Cardiac muscle cell (in vitro differentiated cells and primary cell): ENCODE data around the gene CREB1. TPM values are rescaled to one million over a fixed set of nuclear protein-coding genes. Genes with fewer than 3 reads are reported as not detected.
"Not testable (repeated sequence)": the region's sequence is repeated elsewhere in the genome, so short reads cannot be mapped to it uniquely, and the experiment has no call there.

Experiments used
- DNase-seq, 2 donors: peaks; one replicate each; pipeline versions ENCODE4 v3.0.0 to v3.0.0-alpha.2; 2010 to 2017; ENCODE audit warnings: low read depth in 1 of 2, low spot score in 1 of 2
- H3K27ac ChIP-seq: fragments of 200-600 bp; sonication (generic); 2 replicates; pipeline ENCODE4 v1.5.1; 2016
- H3K27me3 ChIP-seq: fragments of 200-600 bp; sonication (generic); 2 replicates; pipeline ENCODE4 v1.6.0; 2016; ENCODE audit warnings: control low read depth
- H3K36me3 ChIP-seq: fragments of 200-600 bp; sonication (generic); 2 replicates; pipeline ENCODE4 v1.5.1; 2016; ENCODE audit warnings: control low read depth
- H3K4me1 ChIP-seq: fragments of 200-600 bp; sonication (generic); 2 replicates; pipeline ENCODE4 v1.8.1; 2017; ENCODE audit warnings: low read depth, mild to moderate bottlenecking, mixed run types
- H3K4me3 ChIP-seq: fragments of 200-600 bp; sonication (generic); 2 replicates; pipeline ENCODE4 v1.5.1; 2016; ENCODE audit warnings: mild to moderate bottlenecking
- H3K9me3 ChIP-seq: fragments of 200-600 bp; sonication (generic); 2 replicates; pipeline ENCODE4 v1.5.1; 2017; ENCODE audit warnings: low read depth, mild to moderate bottlenecking, control low read depth
- polyA plus RNA-seq: library from polyadenylated mRNA; unstranded; fragments of >200 nt; fragmentation: Nextera tagmentation; extraction: Ambion mirVana; gene quantifications from 2 replicates; pipeline ENCODE4 v1.2.1, GENCODE V29; 2016
- total RNA-seq: library from RNA; depleted of rRNA; stranded (reverse); fragments of >200 nt; gene quantifications from 2 replicates; pipeline ENCODE4 v1.2.3, GENCODE V29; 2016
- TF ChIP-seq, protein P1 (sequence below): IDR thresholded peaks from 2 replicates; pipeline ENCODE4 v1.5.1; 2012; ENCODE audit warnings: low read depth, mild to moderate bottlenecking, low read length

Gene CREB1
- total and polyA plus RNA-seq, 2 experiments from 2014 or later, result 31.9 to 48.9 TPM

DNA sequence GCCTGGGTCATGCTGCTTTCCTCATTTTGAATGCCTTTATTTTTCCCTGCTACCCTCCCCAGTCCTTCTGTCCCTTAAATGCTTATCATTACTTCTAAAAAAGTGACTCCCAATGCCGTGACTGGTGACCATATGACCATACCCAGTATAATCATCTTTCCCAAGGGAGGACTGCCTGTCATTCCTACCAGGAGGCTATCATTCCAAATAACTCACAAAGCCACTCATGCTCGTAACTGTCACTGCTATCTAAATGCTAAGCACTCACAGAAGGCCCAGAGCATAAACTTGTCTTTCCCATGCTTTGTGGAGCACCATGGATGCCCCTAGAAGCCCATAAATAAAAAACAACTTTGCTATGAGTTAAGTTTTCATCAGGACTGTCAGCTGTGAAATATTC lies 38.7 kb upstream of the CREB1 start:
- Histone ChIP-seq H3K4me1 (peaks cover 6% of the 10 kb centered on the region), H3K27me3 (no peaks in the 10 kb centered on the region), H3K4me3 (no peak overlapping the region), H3K27ac (peak overlapping the region; percentile 60), H3K9me3 (no peaks in the 10 kb centered on the region), H3K36me3 (no peaks in the 10 kb centered on the region)
- peak in 1 of 2 donors; percentile 20 for DNase-seq
- TF ChIP-seq, protein P1, sequence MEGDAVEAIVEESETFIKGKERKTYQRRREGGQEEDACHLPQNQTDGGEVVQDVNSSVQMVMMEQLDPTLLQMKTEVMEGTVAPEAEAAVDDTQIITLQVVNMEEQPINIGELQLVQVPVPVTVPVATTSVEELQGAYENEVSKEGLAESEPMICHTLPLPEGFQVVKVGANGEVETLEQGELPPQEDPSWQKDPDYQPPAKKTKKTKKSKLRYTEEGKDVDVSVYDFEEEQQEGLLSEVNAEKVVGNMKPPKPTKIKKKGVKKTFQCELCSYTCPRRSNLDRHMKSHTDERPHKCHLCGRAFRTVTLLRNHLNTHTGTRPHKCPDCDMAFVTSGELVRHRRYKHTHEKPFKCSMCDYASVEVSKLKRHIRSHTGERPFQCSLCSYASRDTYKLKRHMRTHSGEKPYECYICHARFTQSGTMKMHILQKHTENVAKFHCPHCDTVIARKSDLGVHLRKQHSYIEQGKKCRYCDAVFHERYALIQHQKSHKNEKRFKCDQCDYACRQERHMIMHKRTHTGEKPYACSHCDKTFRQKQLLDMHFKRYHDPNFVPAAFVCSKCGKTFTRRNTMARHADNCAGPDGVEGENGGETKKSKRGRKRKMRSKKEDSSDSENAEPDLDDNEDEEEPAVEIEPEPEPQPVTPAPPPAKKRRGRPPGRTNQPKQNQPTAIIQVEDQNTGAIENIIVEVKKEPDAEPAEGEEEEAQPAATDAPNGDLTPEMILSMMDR, result no peak

DNA sequence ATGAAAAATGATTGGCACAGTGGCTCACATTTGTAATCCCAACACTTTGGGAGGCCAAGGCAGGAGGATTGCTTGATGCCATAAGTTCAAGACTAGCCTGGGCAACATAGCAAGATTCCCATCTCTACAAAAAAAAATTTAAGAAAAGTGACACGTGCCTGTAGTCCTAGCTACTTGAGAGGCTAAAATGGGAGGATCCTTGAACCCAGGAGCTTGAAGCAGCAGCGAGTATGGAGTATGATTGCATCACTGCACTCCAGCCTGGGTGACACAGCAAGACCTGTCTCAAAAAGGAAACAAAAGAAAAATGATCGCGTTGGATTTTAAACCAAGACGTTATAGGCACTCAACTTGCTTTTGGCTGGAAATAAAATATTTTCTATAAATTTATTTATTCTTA lies 37.8 kb upstream of the CREB1 start:
- no peaks in the 10 kb centered on the region for H3K27me3 ChIP-seq
- no peak overlapping the region for H3K4me3 ChIP-seq
- no peak for DNase-seq
- H3K27ac ChIP-seq, result no peak overlapping the region
- H3K36me3 ChIP-seq, result no peaks in the 10 kb centered on the region
- H3K4me1 ChIP-seq, result peaks cover 6% of the 10 kb centered on the region
- no peaks in the 10 kb centered on the region for H3K9me3 ChIP-seq
- TF ChIP-seq, protein P1, result no peak

DNA sequence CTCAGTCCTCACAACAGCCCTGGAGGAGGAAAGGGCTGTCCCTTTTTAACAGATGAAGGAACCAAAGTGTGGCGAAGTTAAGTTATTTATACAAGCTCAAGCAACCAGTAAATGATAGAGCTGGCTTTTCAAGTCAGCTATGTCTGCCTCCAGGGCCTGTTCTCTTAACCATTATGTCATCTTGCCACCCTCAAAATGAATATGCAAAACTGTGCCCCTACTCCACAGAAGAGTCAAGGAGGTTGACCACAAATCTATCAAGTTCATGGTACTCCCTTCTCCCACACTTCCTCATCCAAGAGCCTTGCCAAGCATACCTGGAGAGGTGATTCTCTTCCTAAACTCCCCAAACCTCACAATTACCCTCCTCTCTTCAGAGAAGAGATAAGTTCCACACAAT lies 37.3 kb upstream of the CREB1 start:
- H3K9me3 ChIP-seq, result no peaks in the 10 kb centered on the region
- no peak for DNase-seq
- no peak overlapping the region for H3K27ac ChIP-seq
- no peak overlapping the region for H3K4me3 ChIP-seq
- no peaks in the 10 kb centered on the region for H3K27me3 ChIP-seq
- peaks cover 6% of the 10 kb centered on the region for H3K4me1 ChIP-seq
- no peaks in the 10 kb centered on the region for H3K36me3 ChIP-seq
- TF ChIP-seq, protein P1, result no peak

DNA sequence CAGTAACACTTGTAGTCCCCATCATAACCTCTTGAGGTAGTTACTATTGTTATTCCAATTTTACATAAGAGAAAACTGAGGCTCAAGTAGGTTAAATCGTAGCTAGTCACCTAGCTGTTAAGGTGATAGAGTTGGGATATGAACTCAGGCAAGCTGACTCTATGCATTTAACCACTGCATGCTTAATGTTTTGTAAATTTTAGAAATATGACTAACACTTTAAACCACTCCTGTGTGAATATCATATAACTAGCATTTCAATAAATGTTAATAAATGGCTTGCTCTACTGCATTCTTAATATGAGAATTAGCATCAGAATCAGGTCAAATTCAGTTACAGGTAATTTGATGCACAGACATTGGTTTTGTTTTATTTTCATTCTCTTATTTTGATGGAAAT lies 35.6 kb upstream of the CREB1 start:
- H3K36me3 ChIP-seq, result no peaks in the 10 kb centered on the region
- no peak for DNase-seq
- H3K27ac ChIP-seq, result no peak overlapping the region
- no peaks in the 10 kb centered on the region for H3K27me3 ChIP-seq
- H3K9me3 ChIP-seq, result no peaks in the 10 kb centered on the region
- H3K4me1 ChIP-seq, result peaks cover 15% of the 10 kb centered on the region
- TF ChIP-seq, protein P1, result no peak
- no peak overlapping the region for H3K4me3 ChIP-seq

DNA sequence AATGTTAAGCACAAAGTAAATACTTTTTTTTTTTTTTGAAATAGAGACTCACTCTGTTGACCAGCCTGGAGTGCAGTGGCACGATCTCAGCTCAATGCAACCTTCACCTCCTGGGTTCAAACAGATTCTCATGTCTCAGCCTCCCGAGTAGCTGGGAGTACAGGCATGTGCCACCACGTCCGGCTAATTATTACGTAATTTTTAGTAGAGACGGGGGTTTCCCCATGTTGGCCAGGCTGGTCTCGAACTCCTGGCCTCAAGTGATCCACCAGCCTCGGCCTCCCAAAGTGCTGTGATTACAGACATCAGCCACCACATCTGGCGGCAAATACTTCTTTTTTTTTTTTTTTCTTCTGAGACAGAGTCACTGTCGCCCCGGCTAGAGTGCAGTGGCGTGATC lies 32.8 kb upstream of the CREB1 start:
- not testable (repeated sequence) for H3K9me3 ChIP-seq, H3K36me3 ChIP-seq, H3K27me3 ChIP-seq, H3K27ac ChIP-seq, DNase-seq, H3K4me3 ChIP-seq
- H3K4me1 ChIP-seq, result peaks cover 17% of the 10 kb centered on the region

DNA sequence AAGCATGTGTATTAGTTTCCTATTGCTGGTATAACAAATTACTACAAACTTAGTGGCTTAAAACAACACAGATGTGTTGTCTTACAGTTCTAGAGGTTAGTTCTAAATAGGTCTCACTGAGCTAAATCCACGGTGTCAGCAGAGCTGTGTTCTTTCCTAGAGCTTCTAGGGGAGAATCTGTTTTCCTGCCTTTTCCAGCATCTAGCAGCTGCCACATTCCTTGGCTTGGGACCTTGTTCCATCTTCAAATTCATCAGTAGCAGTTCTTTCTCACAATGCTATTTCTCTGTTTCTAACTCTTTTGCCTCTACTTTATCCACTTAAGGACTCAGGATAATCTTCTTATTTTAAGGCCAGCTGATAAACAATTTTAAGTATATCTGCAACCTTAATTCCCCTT lies 32.2 kb upstream of the CREB1 start:
- Histone ChIP-seq H3K36me3 (no peaks in the 10 kb centered on the region), H3K9me3 (no peaks in the 10 kb centered on the region), H3K27ac (no peak overlapping the region), H3K4me1 (peaks cover 23% of the 10 kb centered on the region), H3K4me3 (no peak overlapping the region), H3K27me3 (no peaks in the 10 kb centered on the region)
- DNase-seq, result no peak
- TF ChIP-seq, protein P1, result no peak
